GM06990 (cell line): ENCODE data around the gene MAGI2.
A peak's percentile ranks its signal among the peaks of the same experiment; 100 is the strongest.

ENCODE experiments used
- DNase-seq: peaks from one replicate; pipeline ENCODE4 v3.0.0-alpha.2; 2011; ENCODE audit not compliant: insufficient read length; ENCODE audit errors: extremely low read depth
- H3K27me3 ChIP-seq: replicated peaks from 2 replicates; pipeline ENCODE4 v1.6.0; 2011; ENCODE audit warnings: low read length; ENCODE audit not compliant: control insufficient read depth, insufficient read depth
- H3K36me3 ChIP-seq: 2 replicates; pipeline ENCODE4 v1.5.1; 2011; ENCODE audit warnings: low read length; ENCODE audit not compliant: control insufficient read depth, insufficient read depth
- H3K4me3 ChIP-seq: replicated peaks from 2 replicates; pipeline ENCODE4 v1.5.1; 2011; ENCODE audit warnings: low read depth, mild to moderate bottlenecking, control low read depth, low read length
- TF ChIP-seq, protein P1 (sequence below): IDR thresholded peaks from 2 replicates; pipeline ENCODE4 v1.5.1; 2011; ENCODE audit warnings: low read length, control low read depth, mild to moderate bottlenecking, inconsistent platforms; ENCODE audit not compliant: insufficient read depth, poor library complexity, severe bottlenecking

The MAGI2 gene

DNA sequence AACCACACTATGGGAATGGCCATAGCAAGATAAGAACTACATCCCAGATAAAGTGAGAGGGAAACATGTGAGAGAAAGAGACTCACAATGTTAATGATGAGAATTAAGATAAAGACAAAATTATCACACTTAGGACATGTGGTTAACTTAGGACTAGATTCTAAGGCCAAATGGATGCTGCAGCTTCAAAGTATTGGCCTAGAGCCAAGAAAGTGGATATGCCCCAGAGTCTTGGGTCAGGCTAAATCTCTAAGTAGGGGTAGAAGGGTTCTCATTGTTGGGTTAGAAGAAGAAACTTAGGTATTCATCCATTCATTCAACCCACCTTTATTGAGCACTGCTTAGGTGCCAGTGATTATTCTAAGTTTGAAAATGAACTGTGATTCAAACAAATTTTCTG lies 836.9 kb downstream of the MAGI2 start:
- H3K27me3 ChIP-seq, result no peaks in the 10 kb centered on the region
- DNase-seq, result no peak
- no peak overlapping the region for H3K4me3 ChIP-seq
- H3K36me3 ChIP-seq, result no peaks in the 10 kb centered on the region
- TF ChIP-seq, protein P1, sequence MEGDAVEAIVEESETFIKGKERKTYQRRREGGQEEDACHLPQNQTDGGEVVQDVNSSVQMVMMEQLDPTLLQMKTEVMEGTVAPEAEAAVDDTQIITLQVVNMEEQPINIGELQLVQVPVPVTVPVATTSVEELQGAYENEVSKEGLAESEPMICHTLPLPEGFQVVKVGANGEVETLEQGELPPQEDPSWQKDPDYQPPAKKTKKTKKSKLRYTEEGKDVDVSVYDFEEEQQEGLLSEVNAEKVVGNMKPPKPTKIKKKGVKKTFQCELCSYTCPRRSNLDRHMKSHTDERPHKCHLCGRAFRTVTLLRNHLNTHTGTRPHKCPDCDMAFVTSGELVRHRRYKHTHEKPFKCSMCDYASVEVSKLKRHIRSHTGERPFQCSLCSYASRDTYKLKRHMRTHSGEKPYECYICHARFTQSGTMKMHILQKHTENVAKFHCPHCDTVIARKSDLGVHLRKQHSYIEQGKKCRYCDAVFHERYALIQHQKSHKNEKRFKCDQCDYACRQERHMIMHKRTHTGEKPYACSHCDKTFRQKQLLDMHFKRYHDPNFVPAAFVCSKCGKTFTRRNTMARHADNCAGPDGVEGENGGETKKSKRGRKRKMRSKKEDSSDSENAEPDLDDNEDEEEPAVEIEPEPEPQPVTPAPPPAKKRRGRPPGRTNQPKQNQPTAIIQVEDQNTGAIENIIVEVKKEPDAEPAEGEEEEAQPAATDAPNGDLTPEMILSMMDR, result no peak

DNA sequence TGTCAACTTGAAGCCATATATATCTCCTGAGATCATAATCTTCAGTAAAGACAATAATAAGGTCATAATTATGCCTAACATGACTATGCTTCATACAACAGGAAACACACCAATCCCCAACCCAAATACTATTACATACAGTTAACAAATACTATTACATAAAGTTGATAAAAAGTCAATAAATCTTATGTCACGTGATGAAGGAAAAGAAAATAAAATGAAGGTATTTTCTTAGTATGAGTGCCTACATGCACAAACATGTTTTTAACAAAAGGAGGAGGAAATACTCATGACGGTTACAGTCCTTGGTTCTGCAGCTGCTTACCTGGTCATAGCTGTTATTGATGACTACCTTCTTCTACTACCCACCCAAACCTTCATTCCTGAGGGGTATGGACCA lies 844.2 kb downstream of the MAGI2 start:
- Histone ChIP-seq H3K4me3 (no peak overlapping the region), H3K27me3 (no peaks in the 10 kb centered on the region), H3K36me3 (no peaks in the 10 kb centered on the region)
- TF ChIP-seq, protein P1, result no peak
- no peak for DNase-seq

DNA sequence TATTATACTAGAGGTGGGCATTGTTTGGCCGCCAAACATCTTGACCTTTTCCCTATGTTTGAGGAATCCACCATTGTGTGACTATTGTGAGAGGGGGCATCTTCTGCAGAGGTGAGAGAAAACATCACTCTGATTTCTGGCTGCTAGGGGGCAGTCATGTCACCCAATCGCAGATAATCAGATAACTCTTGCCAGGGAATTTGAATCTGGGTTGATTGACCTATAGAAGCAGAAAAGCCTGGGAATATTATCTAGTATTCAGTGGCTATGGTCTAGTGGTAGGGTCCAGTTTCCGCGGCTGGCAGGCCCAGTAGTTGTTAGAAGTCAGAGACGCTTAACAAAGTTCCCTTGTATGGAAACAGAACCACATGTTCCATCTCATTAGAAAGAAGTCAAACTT lies 846.4 kb downstream of the MAGI2 start:
- Histone ChIP-seq H3K36me3 (no peaks in the 10 kb centered on the region), H3K4me3 (no peak overlapping the region), H3K27me3 (no peaks in the 10 kb centered on the region)
- TF ChIP-seq, protein P1, result peak; percentile 67
- DNase-seq, result no peak

DNA sequence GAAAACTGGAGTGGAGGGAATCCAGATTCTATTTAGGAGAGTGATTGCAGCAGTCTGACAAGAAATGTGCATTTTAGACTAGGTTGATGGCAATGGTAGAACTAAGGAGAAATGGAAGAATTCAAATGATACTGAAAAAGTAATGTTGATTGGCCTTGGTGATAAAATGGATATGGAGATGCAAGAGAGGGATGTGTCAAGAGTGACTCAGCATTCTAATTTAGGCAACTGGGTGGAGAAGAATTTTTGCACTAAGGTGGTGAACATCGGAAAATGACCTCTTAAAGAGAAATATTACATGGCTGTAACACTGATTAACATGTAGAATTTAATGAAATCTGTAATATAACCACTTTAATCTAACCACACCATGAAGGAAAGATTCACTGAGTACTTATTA lies 848.3 kb downstream of the MAGI2 start:
- Histone ChIP-seq H3K36me3 (no peaks in the 10 kb centered on the region), H3K27me3 (no peaks in the 10 kb centered on the region), H3K4me3 (no peak overlapping the region)
- no peak for DNase-seq
- TF ChIP-seq, protein P1, result no peak

DNA sequence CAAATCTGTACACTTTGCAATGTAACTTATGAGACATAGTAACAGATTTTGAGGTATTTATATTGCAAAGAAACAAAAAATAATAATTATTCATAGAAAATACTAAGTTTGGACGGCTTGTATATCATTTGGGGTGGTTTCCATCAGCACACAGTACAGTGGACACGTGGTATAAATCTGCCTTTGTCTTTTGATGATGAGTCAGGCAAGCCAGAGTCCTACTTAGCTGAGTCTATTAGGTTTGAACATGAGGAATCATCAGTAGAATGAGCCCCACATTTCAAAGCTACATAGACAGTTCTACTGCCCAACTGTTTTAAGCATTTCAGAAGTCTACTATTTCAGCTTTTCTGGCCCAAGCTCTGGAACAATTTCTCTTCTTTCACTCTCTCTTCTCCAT lies 851.7 kb downstream of the MAGI2 start:
- H3K36me3 ChIP-seq, result no peaks in the 10 kb centered on the region
- no peak overlapping the region for H3K4me3 ChIP-seq
- no peak for DNase-seq
- TF ChIP-seq, protein P1, result no peak
- no peaks in the 10 kb centered on the region for H3K27me3 ChIP-seq

DNA sequence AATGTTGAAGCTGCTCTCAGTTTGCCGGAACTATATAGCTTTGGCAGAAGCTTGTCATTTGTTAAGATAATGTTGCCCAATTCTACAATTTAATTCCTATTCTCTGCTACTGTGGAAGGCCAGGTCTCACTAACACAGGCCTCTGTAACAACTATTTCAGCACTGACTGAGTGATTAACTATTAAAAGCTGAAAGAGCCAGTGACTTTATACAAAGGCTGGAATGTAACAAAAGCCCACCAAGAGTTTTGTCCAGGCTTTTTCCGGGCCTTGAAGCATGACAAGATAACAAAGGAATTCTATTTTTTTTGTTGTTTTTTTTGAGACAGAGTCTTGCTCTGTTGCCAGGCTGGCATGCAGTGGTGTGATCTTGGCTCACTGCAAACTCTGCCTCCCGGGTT lies 859.3 kb downstream of the MAGI2 start:
- TF ChIP-seq, protein P1, result no peak
- Histone ChIP-seq H3K4me3 (no peak overlapping the region), H3K27me3 (no peaks in the 10 kb centered on the region), H3K36me3 (no peaks in the 10 kb centered on the region)
- no peak for DNase-seq
